ENCODE data around the gene MAPKAP1.

MAPKAP1 gene

DNA sequence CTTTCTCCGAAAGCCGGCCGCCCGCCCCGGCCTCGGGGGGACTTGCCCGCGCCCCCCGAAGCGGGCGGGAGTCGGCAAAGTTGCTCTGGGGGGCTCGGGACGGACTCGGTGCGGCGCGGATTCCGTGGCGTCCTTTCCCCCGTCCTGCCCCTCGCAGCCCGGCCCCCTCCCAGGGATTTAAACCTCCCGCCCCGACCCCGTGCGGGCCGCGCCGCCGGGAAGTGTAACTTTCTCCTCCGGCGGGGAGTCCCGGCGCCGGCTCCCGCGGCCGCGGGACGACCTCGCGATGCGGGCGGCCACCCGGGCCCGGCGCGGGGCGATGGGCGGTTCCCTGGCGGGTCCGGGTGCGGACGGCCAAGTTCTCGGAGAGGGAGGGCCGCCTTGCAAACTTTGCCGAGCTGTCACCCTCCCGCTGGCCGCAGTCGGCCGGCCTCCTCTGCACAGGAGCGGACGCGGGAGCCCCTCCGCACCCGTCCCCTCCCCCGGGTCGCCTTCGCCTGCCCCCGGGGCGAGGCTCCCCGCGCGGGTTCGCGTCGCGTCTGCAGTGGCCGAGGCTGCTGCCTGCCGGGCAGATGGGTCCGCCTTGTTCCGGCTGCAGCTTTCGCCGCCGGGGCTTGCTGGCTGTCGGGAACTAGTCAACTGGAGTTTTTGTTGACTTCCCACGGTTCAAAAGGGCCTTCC, 40.9 kb upstream of the MAPKAP1 start:
- H3K36me3 ChIP-seq (ENCODE audit: control insufficient read depth in 2 of 2, insufficient read depth in 2 of 2, low read length in 2 of 2), result no peaks in the 10 kb centered on the region
- peak overlapping the region; percentile 84 to 96 for H3K4me3 ChIP-seq (ENCODE audit: low read length in 2 of 2)
- no peaks in the 10 kb centered on the region for H3K9me3 ChIP-seq (ENCODE audit: control insufficient read depth in 2 of 2, low read length in 2 of 2)
- no peaks in the 10 kb centered on the region for H3K27me3 ChIP-seq (ENCODE audit: control insufficient read depth in 1 of 2, insufficient read depth in 2 of 2, low read length in 2 of 2)
- H3K27ac ChIP-seq (ENCODE audit: low read length), result peak overlapping the region; percentile 87
- H3K9ac ChIP-seq (ENCODE audit: low read length in 2 of 2), result peak overlapping the region; percentile 84 to 87
- peaks cover 18% of the 10 kb centered on the region for H3K4me1 ChIP-seq (ENCODE audit: control insufficient read depth, insufficient read depth, low read length)

DNA sequence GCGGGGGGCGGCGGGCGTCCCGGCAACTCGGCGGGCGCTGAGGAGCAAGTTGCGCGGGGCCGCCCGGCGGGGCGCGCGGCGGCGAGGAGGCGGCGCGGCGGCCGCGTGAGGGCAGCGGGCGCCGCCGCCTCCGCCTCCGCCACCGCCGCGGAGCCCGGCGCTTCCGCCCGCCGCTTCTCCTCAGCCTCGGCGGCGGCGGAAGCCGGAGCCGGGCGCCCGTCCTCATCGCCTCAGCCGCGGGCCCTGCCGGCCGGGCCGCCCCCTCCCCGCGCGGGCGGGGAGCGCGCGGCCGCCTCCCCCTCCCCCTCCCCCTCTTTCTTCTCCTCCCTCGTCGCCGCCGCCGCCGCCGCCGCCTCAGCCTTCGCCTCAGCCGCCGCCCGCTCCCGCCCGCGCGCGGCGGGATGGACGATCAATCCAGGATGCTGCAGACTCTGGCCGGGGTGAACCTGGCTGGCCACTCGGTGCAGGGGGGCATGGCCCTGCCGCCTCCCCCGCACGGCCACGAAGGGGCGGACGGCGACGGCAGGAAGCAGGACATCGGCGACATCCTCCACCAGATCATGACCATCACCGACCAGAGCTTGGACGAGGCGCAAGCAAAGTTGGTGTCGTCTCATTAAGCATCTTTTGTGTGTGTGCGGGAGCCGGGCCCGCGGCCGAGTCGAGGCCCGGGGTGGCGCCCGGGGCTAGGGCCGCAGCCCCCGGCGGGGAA, 40.2 kb upstream of the MAPKAP1 start, which contains the start of gene PBX3:
Gene PBX3, plus strand, starts transcription at position 321 of the 712 bp plus-strand sequence.
- Histone ChIP-seq H3K27ac (ENCODE audit: low read length) (peak within 1 kb of the TSS; percentile 87), H3K4me1 (ENCODE audit: control insufficient read depth, insufficient read depth, low read length) (peaks cover 16% of the 10 kb centered on the region), H3K4me3 (ENCODE audit: low read length in 2 of 2) (peak within 1 kb of the TSS; percentile 84 to 96)

GRCh38 chr9:125746774-125747052, 39.7 kb upstream of the MAPKAP1 start:
- H3K4me3 ChIP-seq (ENCODE audit: low read length in 2 of 2), result peak overlapping the region in 1 of 2 donors; percentile 84
- no peak overlapping the region for H3K27ac ChIP-seq (ENCODE audit: low read length)
- no peak overlapping the region for H3K9ac ChIP-seq (ENCODE audit: low read length in 2 of 2)
- no peaks in the 10 kb centered on the region for H3K9me3 ChIP-seq (ENCODE audit: control insufficient read depth in 2 of 2, low read length in 2 of 2)
- no peaks in the 10 kb centered on the region for H3K27me3 ChIP-seq (ENCODE audit: control insufficient read depth in 1 of 2, insufficient read depth in 2 of 2, low read length in 2 of 2)
- H3K36me3 ChIP-seq (ENCODE audit: control insufficient read depth in 2 of 2, insufficient read depth in 2 of 2, low read length in 2 of 2), result no peaks in the 10 kb centered on the region
- peaks cover 16% of the 10 kb centered on the region for H3K4me1 ChIP-seq (ENCODE audit: control insufficient read depth, insufficient read depth, low read length)

More for the DNA sequence above, 40.2 kb upstream of the MAPKAP1 start, which contains the start of gene PBX3:
- no peaks in the 10 kb centered on the region for H3K9me3 ChIP-seq (ENCODE audit: control insufficient read depth in 2 of 2, low read length in 2 of 2)
- H3K36me3 ChIP-seq (ENCODE audit: control insufficient read depth in 2 of 2, insufficient read depth in 2 of 2, low read length in 2 of 2), result no peaks in the 10 kb centered on the region
- H3K27me3 ChIP-seq (ENCODE audit: control insufficient read depth in 1 of 2, insufficient read depth in 2 of 2, low read length in 2 of 2), result no peaks in the 10 kb centered on the region
- peak within 1 kb of the TSS; percentile 84 to 87 for H3K9ac ChIP-seq (ENCODE audit: low read length in 2 of 2)

- Histone ChIP-seq H3K27me3 (ENCODE audit: control insufficient read depth in 1 of 2, insufficient read depth in 2 of 2, low read length in 2 of 2) (no peaks in the 10 kb centered on the region), H3K9ac (ENCODE audit: low read length in 2 of 2) (peak overlapping the region; percentile 5 to 41), H3K36me3 (ENCODE audit: control insufficient read depth in 2 of 2, insufficient read depth in 2 of 2, low read length in 2 of 2) (no peaks in the 10 kb centered on the region), H3K4me3 (ENCODE audit: low read length in 2 of 2) (peak overlapping the region; percentile 75 to 84), H3K9me3 (ENCODE audit: control insufficient read depth in 2 of 2, low read length in 2 of 2) (no peaks in the 10 kb centered on the region), H3K4me1 (ENCODE audit: control insufficient read depth, insufficient read depth, low read length) (peaks cover 16% of the 10 kb centered on the region), H3K27ac (ENCODE audit: low read length) (peak overlapping the region; percentile 76)
Observed at GRCh38 chr9:125746017-125746773, 39.2 kb upstream of the MAPKAP1 start.

DNA sequence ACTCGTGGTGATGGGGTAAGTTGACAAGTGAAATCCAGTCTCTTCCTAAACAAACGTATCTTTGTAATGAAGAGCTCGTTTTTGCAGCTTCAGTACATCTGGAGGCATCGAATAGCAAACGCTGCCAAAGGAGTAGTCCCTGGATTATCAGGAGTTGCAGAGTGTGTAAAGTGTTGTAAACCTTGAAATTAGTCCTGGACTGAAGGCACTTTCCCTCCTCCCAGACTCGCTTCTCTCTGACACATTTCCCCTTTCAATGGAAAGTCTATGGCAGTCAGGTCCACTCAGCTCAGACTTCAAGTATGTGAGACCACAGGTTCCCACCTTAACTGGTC, 38.6 kb upstream of the MAPKAP1 start:
- Histone ChIP-seq H3K4me1 (ENCODE audit: control insufficient read depth, insufficient read depth, low read length) (peaks cover 16% of the 10 kb centered on the region), H3K36me3 (ENCODE audit: control insufficient read depth in 2 of 2, insufficient read depth in 2 of 2, low read length in 2 of 2) (no peaks in the 10 kb centered on the region), H3K27ac (ENCODE audit: low read length) (peak overlapping the region; percentile 76), H3K4me3 (ENCODE audit: low read length in 2 of 2) (peak overlapping the region; percentile 75 to 84), H3K9ac (ENCODE audit: low read length in 2 of 2) (peak overlapping the region; percentile 5 to 41), H3K27me3 (ENCODE audit: control insufficient read depth in 1 of 2, insufficient read depth in 2 of 2, low read length in 2 of 2) (no peaks in the 10 kb centered on the region), H3K9me3 (ENCODE audit: control insufficient read depth in 2 of 2, low read length in 2 of 2) (no peaks in the 10 kb centered on the region)

GRCh38 chr9:125745018-125745417, 38.0 kb upstream of the MAPKAP1 start:
- no peaks in the 10 kb centered on the region for H3K36me3 ChIP-seq (ENCODE audit: control insufficient read depth in 2 of 2, insufficient read depth in 2 of 2, low read length in 2 of 2)
- peaks cover 16% of the 10 kb centered on the region for H3K4me1 ChIP-seq (ENCODE audit: control insufficient read depth, insufficient read depth, low read length)
- H3K27me3 ChIP-seq (ENCODE audit: control insufficient read depth in 1 of 2, insufficient read depth in 2 of 2, low read length in 2 of 2), result no peaks in the 10 kb centered on the region
- H3K27ac ChIP-seq (ENCODE audit: low read length), result no peak overlapping the region
- no peaks in the 10 kb centered on the region for H3K9me3 ChIP-seq (ENCODE audit: control insufficient read depth in 2 of 2, low read length in 2 of 2)
- H3K9ac ChIP-seq (ENCODE audit: low read length in 2 of 2), result peak overlapping the region in 1 of 2 donors; percentile 41
- peak overlapping the region; percentile 75 to 84 for H3K4me3 ChIP-seq (ENCODE audit: low read length in 2 of 2)

- Histone ChIP-seq H3K36me3 (ENCODE audit: control insufficient read depth in 2 of 2, insufficient read depth in 2 of 2, low read length in 2 of 2) (no peaks in the 10 kb centered on the region), H3K9ac (ENCODE audit: low read length in 2 of 2) (no peak overlapping the region), H3K27ac (ENCODE audit: low read length) (no peak overlapping the region), H3K9me3 (ENCODE audit: control insufficient read depth in 2 of 2, low read length in 2 of 2) (no peaks in the 10 kb centered on the region), H3K4me1 (ENCODE audit: control insufficient read depth, insufficient read depth, low read length) (peaks cover 16% of the 10 kb centered on the region), H3K4me3 (ENCODE audit: low read length in 2 of 2) (no peak overlapping the region), H3K27me3 (ENCODE audit: control insufficient read depth in 1 of 2, insufficient read depth in 2 of 2, low read length in 2 of 2) (no peaks in the 10 kb centered on the region)
Observed at GRCh38 chr9:125744616-125745015, 37.6 kb upstream of the MAPKAP1 start.

- no peaks in the 10 kb centered on the region for H3K27me3 ChIP-seq (ENCODE audit: control insufficient read depth in 1 of 2, insufficient read depth in 2 of 2, low read length in 2 of 2)
- H3K9ac ChIP-seq (ENCODE audit: low read length in 2 of 2), result no peak overlapping the region
- H3K4me1 ChIP-seq (ENCODE audit: control insufficient read depth, insufficient read depth, low read length), result peaks cover 16% of the 10 kb centered on the region
- no peaks in the 10 kb centered on the region for H3K36me3 ChIP-seq (ENCODE audit: control insufficient read depth in 2 of 2, insufficient read depth in 2 of 2, low read length in 2 of 2)
- H3K27ac ChIP-seq (ENCODE audit: low read length), result no peak overlapping the region
- H3K4me3 ChIP-seq (ENCODE audit: low read length in 2 of 2), result no peak overlapping the region
- no peaks in the 10 kb centered on the region for H3K9me3 ChIP-seq (ENCODE audit: control insufficient read depth in 2 of 2, low read length in 2 of 2)
Observed at GRCh38 chr9:125743682-125744428, 36.8 kb upstream of the MAPKAP1 start.

DNA sequence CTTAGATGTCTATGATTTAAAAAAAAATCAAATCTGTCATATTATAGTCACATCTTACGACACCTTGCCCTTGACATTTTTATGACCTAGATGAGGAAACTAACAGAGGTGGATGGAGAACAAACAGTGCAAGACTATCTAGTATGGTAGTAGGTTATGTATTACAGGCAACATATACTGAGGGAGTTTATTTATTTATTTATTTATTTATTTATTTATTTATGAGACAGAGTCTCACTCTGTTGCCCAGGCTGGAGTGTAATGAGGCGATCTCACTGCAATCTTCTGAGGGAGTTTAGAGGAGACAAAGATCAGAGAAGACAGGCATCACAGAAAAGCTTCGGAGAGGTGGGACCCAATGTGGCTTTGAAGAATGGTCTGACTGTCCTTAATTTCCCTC, 35.6 kb upstream of the MAPKAP1 start:
- Histone ChIP-seq H3K9ac (ENCODE audit: low read length in 2 of 2) (no peak overlapping the region), H3K36me3 (ENCODE audit: control insufficient read depth in 2 of 2, insufficient read depth in 2 of 2, low read length in 2 of 2) (no peaks in the 10 kb centered on the region), H3K4me1 (ENCODE audit: control insufficient read depth, insufficient read depth, low read length) (peaks cover 16% of the 10 kb centered on the region), H3K27ac (ENCODE audit: low read length) (no peak overlapping the region), H3K4me3 (ENCODE audit: low read length in 2 of 2) (no peak overlapping the region), H3K27me3 (ENCODE audit: control insufficient read depth in 1 of 2, insufficient read depth in 2 of 2, low read length in 2 of 2) (no peaks in the 10 kb centered on the region), H3K9me3 (ENCODE audit: control insufficient read depth in 2 of 2, low read length in 2 of 2) (no peaks in the 10 kb centered on the region)

DNA sequence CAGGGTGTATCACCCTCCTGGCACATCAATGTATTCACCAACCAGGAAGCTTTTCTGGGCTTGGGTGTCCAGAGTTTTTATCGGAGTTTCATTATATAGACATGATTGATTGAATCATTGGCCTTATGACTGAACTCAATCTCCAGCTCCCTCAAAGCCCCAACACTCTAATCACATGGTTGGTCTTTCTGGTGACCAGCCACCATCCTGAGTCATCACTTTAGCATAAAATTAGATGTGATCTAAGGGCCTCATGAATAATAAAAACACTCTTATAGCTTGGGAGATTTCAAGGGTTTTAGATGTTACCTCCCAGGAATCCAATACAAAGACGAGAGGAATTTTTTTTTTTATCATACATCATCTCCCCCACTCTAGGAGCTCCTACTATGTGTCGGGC, 32.4 kb upstream of the MAPKAP1 start:
- H3K4me3 ChIP-seq (ENCODE audit: low read length in 2 of 2), result no peak overlapping the region
- no peaks in the 10 kb centered on the region for H3K36me3 ChIP-seq (ENCODE audit: control insufficient read depth in 2 of 2, insufficient read depth in 2 of 2, low read length in 2 of 2)
- H3K9me3 ChIP-seq (ENCODE audit: control insufficient read depth in 2 of 2, low read length in 2 of 2), result no peaks in the 10 kb centered on the region
- H3K4me1 ChIP-seq (ENCODE audit: control insufficient read depth, insufficient read depth, low read length), result no peaks in the 10 kb centered on the region
- H3K9ac ChIP-seq (ENCODE audit: low read length in 2 of 2), result no peak overlapping the region
- H3K27ac ChIP-seq (ENCODE audit: low read length), result no peak overlapping the region
- H3K27me3 ChIP-seq (ENCODE audit: control insufficient read depth in 1 of 2, insufficient read depth in 2 of 2, low read length in 2 of 2), result no peaks in the 10 kb centered on the region
